DND-41 (cell line): ENCODE results near the gene PRAMEF15.
"Not testable (repeated sequence)": the region's sequence is repeated elsewhere in the genome, so short reads cannot be mapped to it uniquely, and the experiment has no call there.

Experiments
- ATAC-seq: fragments of 200-7000 bp; cut with Tn5 transposase; 3 replicates; pipeline ENCODE4 v1.9.1; 2021; ENCODE audit warnings: low read depth; ENCODE audit not compliant: insufficient read depth
- DNase-seq: peaks from one replicate; pipeline ENCODE4 v3.0.0-alpha.2; 2020
- H2AFZ ChIP-seq: 2 replicates; pipeline ENCODE4 v1.6.0; 2012; ENCODE audit warnings: low read depth, low read length
- H3K27ac ChIP-seq: 2 replicates; pipeline ENCODE4 v1.5.1; 2012; ENCODE audit warnings: low read length, inconsistent platforms
- H3K27me3 ChIP-seq: fragments of 200-600 bp; sonication (generic); 2 replicates; pipeline ENCODE4 v1.6.0; 2012; ENCODE audit warnings: low read length, mild to moderate bottlenecking, inconsistent platforms; ENCODE audit not compliant: insufficient read depth, poor library complexity
- H3K36me3 ChIP-seq: 2 replicates; pipeline ENCODE4 v1.5.1; 2012; ENCODE audit warnings: low read length, inconsistent platforms; ENCODE audit not compliant: insufficient read depth
- H3K4me1 ChIP-seq: 2 replicates; pipeline ENCODE4 v1.5.1; 2012; ENCODE audit warnings: mild to moderate bottlenecking, low read length; ENCODE audit not compliant: insufficient read depth
- H3K4me2 ChIP-seq: 2 replicates; pipeline ENCODE4 v1.6.0; 2012; ENCODE audit warnings: mild to moderate bottlenecking, moderate library complexity, low read length, inconsistent platforms; ENCODE audit not compliant: insufficient read depth
- H3K4me3 ChIP-seq, 2 experiments: fragments of 200-600 bp in 1 of 2; shearing (Covaris generic) in 1 of 2; 2 replicates each; pipeline ENCODE4 v1.5.1; 2012 to 2016; ENCODE audit warnings: inconsistent platforms in 2 of 2, low read length in 2 of 2, mild to moderate bottlenecking in 2 of 2, low read depth in 1 of 2, moderate library complexity in 1 of 2
- H3K79me2 ChIP-seq: 2 replicates; pipeline ENCODE4 v1.6.0; 2012; ENCODE audit warnings: low read length, inconsistent platforms; ENCODE audit not compliant: insufficient read depth
- H3K9ac ChIP-seq: 2 replicates; pipeline ENCODE4 v1.6.0; 2012; ENCODE audit warnings: low read depth, mild to moderate bottlenecking, inconsistent platforms, low read length, moderate library complexity
- H3K9me3 ChIP-seq: 2 replicates; pipeline ENCODE4 v1.5.1; 2012; ENCODE audit warnings: low read length, moderate library complexity, mild to moderate bottlenecking, inconsistent platforms; ENCODE audit not compliant: insufficient read depth, severe bottlenecking
- H4K20me1 ChIP-seq: 2 replicates; pipeline ENCODE4 v1.6.0; 2012; ENCODE audit warnings: low read length; ENCODE audit not compliant: insufficient read depth
- TF ChIP-seq, protein P1 (sequence below): IDR thresholded peaks from 2 replicates; pipeline ENCODE4 v1.5.1; 2012; ENCODE audit warnings: borderline replicate concordance, low read length, moderate library complexity, mild to moderate bottlenecking; ENCODE audit not compliant: poor library complexity, severe bottlenecking; ENCODE audit errors: extremely low read depth

PRAMEF15 gene

DNA sequence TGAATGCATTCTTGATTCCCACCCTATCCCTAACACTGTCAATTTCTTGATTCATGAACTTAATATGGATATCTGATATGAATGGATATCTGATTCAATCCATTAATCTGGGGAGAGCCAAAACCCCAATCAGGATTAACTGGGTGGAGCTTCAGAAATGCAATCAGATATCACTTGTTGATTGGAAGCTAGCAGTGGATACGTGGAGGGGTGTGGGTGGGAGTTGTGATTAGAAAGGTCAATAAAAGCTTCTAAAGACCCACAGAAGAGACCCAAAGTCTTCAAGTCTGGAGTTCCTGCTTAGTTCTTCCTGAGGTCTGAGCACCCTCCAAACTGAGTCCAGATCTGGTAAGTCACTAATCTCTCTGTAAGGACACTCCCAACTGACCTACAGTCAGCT, 12.1 kb upstream of the PRAMEF15 start, which contains the start of gene PRAMEF33:
Gene PRAMEF33, plus strand, starts transcription at position 301 of the 400 bp plus-strand sequence. CDS start 2,416 bp downstream, outside the sequence.
- not testable (repeated sequence) for H3K27ac ChIP-seq, H3K9ac ChIP-seq, H4K20me1 ChIP-seq, H2AFZ ChIP-seq, H3K27me3 ChIP-seq, ATAC-seq, H3K9me3 ChIP-seq, H3K4me1 ChIP-seq, H3K4me2 ChIP-seq, H3K4me3 ChIP-seq, DNase-seq, H3K79me2 ChIP-seq, H3K36me3 ChIP-seq

DNA sequence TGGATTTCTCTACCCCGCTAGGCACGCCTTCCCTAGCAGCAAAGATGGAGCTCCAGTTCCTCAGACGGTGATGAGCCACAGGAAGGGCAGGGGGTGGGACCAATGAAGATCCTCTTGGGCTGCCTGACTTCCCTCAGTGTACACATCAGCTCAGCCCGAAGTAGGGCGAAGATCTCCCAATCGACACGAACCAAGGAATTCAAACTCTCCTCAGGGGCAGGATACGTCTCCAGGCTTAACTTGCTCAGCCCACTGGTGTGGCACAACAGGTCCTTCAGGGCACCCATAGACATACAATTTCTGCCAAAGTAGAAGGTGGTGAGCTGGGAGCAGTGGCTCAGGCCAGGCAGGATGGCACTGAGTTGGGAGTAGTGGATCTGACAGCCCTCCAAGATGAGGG, 27.1 kb downstream of the PRAMEF15 start:
- H3K9ac ChIP-seq, H3K27me3 ChIP-seq, H3K4me2 ChIP-seq, H3K36me3 ChIP-seq, H3K9me3 ChIP-seq, H3K4me1 ChIP-seq, ATAC-seq, H4K20me1 ChIP-seq, H3K4me3 ChIP-seq, H2AFZ ChIP-seq, H3K79me2 ChIP-seq, H3K27ac ChIP-seq, DNase-seq: not testable (repeated sequence)

DNA sequence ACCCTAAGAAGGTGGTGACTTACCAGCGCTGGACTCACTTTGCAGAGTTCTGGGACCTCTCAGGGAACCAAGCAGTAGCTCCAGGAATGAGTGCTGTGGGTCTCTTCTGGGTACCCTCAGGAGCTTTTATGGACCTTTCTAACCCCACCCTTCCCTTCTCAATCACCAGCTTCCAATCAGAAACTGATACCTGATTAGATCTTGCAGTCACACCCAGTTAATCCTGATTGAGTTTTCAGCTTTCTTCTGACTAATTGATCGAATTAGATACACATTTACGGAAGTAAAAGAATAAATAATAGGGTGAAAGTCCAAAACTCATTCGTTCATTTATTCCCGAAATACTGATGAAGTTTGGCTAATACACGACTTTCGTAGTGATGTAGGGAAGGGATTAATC, 31.7 kb downstream of the PRAMEF15 start, which contains the start of gene PRAMEF14:
Gene PRAMEF14, minus strand, starts transcription at position 101 of the 400 bp plus-strand sequence. CDS start 1,820 bp downstream, outside the sequence.
- not testable (repeated sequence) for H3K4me1 ChIP-seq, H3K27me3 ChIP-seq, ATAC-seq, H4K20me1 ChIP-seq, H3K9ac ChIP-seq, H3K9me3 ChIP-seq, H3K27ac ChIP-seq, H2AFZ ChIP-seq, H3K4me3 ChIP-seq, H3K79me2 ChIP-seq, H3K4me2 ChIP-seq, H3K36me3 ChIP-seq, DNase-seq

DNA sequence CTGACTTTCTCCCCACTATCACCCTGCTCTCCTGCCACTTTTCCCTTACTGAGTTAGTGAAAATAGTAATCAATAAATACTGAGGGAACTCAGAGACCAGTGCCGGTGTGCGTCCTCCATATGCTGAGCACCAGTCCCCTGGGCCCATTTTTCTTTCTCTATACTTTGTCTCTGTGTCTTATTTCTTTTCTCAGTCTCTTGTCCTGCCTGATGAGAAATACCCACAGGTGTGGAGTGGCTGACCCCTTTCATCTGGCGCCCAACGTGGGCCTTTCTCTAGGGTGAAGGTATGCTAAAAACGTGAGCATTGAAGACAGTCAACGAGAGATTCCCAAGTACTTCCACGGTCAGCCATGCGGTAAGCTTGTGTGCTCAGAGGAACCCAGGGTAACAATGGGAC, 38.1 kb downstream of the PRAMEF15 start:
- not testable (repeated sequence) for H3K27me3 ChIP-seq, H3K4me1 ChIP-seq, H3K9me3 ChIP-seq, H3K79me2 ChIP-seq, H3K27ac ChIP-seq, H3K4me2 ChIP-seq, H3K36me3 ChIP-seq, H3K9ac ChIP-seq, H4K20me1 ChIP-seq, H3K4me3 ChIP-seq, H2AFZ ChIP-seq, ATAC-seq
- DNase-seq, result peak; percentile 16

DNA sequence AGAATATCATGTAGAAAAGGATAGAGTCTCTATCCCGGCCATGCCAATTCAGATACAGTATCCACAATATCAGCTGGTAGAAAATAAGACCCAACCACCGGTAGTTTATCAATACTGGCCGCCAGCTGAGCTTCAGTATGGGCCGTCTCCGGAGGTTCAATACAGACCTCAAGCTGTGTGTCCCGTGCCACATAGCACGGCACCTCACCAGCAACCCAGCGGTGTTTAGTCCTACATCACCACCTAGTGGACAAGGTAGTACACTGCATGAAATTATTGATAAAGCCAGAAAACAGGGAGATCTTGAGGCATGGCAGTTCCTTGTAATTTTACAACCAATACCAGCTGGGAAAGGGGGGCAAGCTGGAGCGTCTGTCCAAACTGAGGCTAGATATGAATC, 39.1 kb downstream of the PRAMEF15 start:
- not testable (repeated sequence) for H3K4me2 ChIP-seq, H2AFZ ChIP-seq, H3K79me2 ChIP-seq, H3K27ac ChIP-seq, H3K9ac ChIP-seq, H3K4me3 ChIP-seq, H3K36me3 ChIP-seq, DNase-seq, H3K27me3 ChIP-seq, H3K4me1 ChIP-seq, ATAC-seq, H3K9me3 ChIP-seq, H4K20me1 ChIP-seq
- TF ChIP-seq, protein P1, sequence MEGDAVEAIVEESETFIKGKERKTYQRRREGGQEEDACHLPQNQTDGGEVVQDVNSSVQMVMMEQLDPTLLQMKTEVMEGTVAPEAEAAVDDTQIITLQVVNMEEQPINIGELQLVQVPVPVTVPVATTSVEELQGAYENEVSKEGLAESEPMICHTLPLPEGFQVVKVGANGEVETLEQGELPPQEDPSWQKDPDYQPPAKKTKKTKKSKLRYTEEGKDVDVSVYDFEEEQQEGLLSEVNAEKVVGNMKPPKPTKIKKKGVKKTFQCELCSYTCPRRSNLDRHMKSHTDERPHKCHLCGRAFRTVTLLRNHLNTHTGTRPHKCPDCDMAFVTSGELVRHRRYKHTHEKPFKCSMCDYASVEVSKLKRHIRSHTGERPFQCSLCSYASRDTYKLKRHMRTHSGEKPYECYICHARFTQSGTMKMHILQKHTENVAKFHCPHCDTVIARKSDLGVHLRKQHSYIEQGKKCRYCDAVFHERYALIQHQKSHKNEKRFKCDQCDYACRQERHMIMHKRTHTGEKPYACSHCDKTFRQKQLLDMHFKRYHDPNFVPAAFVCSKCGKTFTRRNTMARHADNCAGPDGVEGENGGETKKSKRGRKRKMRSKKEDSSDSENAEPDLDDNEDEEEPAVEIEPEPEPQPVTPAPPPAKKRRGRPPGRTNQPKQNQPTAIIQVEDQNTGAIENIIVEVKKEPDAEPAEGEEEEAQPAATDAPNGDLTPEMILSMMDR, result peak; percentile 6
